Esophagus mucosa (tissue), 1 donor: Measurements from ENCODE around the gene SSRP1. TPM values are rescaled to one million over a fixed set of nuclear protein-coding genes. Genes with fewer than 3 reads are reported as not detected.

Source experiments
- ATAC-seq: fragments of 200-7000 bp; cut with Tn5 transposase; one replicate; pipeline ENCODE4 v1.9.1; 2020
- total RNA-seq: library from RNA; stranded (reverse); gene quantifications from one replicate; pipeline ENCODE4 v1.2.4, GENCODE V29; 2023
- donor health status: DM: yes; HTN: yes; CAD: no.

SSRP1 gene
- total RNA-seq, 1 donor from 2014 or later = 74.9 TPM

- ATAC-seq = no peak
Measured at GRCh38 chr11:57336111-57336666, 497 bp upstream of the SSRP1 start.

DNA sequence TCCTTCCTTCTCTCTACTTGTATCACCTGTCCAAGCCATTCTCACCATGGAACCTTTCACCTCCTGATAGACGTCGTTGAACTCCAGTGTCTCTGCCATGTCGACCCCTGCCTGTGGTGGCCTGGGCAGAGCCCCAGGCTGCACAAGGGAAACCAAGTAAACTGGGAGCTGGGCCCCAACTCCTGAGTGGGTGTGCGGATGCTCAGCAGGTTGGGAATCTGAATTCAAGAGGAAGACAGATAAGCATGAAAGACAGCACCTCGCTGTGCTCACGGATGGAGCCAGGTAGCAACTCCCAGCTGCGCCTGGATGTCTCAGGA, 709 bp downstream of the SSRP1 start:
- no peak for ATAC-seq

GRCh38 chr11:57332694-57333440, 2.8 kb downstream of the SSRP1 start:
- ATAC-seq = no peak

DNA sequence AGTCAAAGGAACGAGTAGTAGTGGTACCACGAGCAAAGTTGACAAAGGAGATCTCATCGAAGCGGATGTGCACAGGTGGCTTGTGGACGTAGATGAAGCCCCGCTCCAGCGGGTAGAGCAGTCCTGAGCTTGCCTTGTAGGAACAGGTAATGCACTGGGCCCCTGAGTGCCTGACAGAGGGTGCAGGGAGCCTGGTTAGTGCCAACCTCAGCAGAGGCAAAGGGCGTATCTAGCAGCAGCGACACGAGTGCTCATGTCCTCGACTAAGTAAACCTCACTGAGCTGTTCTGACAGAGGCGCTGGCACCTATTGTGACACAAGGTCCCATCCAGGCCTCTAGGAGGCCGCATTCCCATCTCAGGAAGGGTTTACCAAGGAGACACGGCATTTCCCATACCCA, 4.0 kb downstream of the SSRP1 start:
- no peak for ATAC-seq

DNA sequence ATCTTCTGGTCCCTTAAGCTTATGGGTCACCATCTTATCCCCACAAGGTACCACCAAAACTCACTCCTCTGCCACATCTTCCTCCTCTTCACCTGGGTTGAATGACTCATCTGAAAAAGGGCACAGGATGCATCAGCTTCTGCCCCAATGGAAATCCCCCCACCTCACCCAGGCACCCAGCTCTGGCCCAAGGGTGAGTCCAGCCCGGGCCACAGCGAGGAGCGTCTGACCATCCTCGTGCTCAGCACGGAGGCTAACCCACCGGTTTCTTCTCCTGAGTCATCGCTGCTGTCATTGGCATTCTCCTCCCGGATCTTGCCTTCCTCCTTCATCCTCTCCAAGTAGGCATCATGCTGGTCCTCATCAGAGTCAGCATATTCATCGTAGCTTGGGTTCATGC, 5.7 kb downstream of the SSRP1 start:
- ATAC-seq = no peak

DNA sequence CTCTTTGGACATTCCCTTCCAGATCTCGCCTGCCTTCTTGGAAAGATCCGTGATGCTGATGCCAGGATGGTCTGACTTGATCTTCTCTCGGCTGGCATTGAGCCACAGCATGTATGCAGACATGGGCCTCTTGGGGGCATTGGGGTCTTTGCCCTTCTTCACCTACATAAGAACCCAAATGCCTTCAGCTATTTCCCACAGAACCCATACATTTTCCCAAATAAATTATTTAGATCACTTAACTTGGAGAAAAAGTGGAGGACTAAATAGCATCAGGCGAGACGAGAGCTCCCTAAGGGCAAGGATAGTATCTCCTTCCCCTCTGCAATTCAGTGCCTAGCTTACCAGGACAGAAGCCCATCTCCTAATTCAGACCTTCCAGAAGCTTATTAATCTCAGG, 8.0 kb downstream of the SSRP1 start:
- no peak for ATAC-seq

DNA sequence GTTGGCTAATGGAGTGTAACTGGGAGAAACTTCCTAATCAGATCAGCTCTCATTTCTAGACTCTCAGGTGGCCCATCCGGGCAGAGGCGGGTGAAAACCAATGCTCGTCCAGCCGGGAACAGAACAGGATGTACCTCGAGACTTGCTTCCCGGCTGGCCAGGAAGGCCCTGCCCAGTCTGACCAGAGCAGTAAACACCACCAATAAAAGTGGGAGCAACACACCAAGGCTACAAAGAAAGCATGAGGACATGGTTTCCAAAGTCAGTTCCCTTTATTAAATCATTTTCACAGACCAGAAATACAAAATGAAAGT, 10.0 kb downstream of the SSRP1 start:
- no peak for ATAC-seq

GRCh38 chr11:57324886-57325734, 10.6 kb downstream of the SSRP1 start, which contains the start of gene TNKS1BP1:
TSS of gene TNKS1BP1 (minus strand) at chr11:57324952. CDS start at chr11:57321885, 3,067 bp downstream.
- peak; percentile 86 for ATAC-seq

GRCh38 chr11:57324154-57324885, 11.4 kb downstream of the SSRP1 start:
- ATAC-seq = no peak

DNA sequence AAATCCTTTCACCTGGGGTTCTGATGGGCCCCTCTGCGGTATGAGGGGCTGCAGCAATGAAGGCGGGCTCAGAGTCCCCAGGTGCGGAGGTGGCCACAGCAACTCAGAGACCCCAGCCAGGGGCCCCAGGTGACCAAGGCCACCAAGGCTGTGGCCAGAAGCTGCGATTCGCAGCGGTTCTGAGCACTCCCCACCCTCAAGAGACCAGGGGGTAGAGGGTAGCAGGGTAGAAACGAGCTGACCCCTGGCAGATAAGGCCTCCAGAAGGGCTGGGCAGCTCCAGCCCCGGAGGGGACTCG, 11.9 kb downstream of the SSRP1 start:
- no peak for ATAC-seq

- no peak for ATAC-seq
Measured at GRCh38 chr11:57323167-57323854, 12.4 kb downstream of the SSRP1 start.

GRCh38 chr11:57322256-57323166, 13.2 kb downstream of the SSRP1 start:
- peak; percentile 66 for ATAC-seq

DNA sequence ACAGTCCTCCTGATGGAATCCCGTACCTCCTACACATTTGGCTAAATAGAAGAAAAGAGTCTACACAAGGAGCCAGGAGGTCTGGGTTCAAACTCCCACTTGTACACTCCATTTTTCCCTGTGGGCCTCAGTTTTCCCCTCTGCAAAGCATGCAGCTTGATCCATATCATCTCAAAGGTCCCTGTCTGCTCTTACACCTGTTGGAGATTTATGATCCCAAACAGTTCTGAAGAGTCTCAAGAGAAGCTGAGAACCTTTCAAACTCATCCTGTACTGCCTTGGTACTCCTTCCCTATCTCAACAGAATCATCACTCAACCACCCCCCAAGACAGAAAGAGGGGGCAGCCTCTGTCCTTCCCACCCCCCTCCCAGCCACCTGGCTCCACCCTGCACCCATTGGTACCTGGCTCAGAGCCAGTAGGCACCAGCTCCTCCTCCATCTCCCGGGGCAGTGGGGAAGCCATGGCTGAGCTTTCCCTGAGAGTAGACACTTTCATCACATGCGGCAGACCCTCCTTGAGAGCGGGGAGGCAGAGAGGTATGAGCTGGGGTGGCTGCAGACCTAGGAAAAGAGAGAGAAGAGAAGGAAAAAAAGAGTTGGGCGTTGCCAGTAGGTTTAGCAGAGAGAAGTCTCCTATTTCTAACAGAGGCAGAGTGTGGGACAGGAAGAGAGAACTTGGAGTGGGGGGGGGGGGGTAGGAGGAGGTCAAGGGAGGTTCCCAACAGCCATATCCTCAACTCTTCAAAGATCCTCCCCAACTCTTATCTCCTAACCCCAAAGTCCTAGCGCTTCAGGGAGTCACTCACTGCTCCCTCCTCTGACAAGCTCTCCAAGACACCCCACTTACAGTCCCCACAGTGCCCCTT, 14.1 kb downstream of the SSRP1 start:
- peak; percentile 0 for ATAC-seq

DNA sequence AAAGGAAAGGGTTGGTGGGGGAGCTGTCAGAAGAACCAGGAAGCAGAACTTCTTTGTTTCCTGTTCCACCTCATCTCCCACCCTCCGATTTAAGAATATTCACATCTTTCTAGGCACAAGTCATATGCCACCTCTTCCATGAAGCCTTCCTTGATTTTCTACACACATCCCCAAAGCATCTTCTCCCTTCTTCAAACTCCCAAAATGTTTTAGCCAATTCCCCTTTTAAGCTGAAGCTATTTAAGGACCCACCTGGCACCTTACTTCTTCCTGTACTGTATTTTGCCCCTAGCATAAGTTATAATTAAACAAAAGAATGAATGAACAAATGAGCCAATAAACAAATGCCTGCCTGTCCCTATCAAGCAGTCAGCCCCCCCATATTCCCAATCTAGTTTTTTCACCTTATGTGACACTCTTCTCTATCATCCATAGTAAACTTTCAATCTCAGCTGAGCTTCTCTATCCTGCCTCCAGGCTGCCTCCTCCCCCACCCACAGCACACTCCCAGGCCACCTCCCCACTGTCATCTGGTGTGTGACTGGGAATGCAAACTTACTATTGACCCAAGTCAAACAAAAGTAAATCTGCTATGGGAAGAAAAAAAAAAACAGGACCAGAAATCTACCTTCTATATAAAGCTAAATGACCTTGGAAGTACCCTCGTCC, 14.8 kb downstream of the SSRP1 start:
- ATAC-seq = no peak

- no peak for ATAC-seq
Measured at GRCh38 chr11:57320067-57320718, 15.5 kb downstream of the SSRP1 start.

DNA sequence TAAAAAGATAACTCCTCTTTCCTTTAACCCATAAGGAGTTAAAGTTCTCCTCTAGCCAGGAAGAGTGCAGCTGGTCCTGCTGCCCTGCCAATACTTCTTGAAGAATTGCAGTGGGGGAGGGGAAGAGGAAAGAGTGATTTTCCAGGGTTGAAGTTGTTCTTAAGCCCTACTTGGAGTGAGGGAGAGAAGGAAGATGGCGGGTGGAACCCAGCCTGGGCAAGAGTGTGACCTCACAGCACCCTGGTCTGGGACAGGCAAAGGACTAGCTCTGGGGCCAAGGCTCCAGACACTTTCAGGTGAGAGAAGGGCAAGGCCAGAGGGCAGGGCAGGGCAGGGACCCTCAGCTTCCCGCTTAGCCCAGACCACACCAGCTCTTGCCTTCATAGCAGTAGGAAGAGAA, 17.5 kb downstream of the SSRP1 start:
- no peak for ATAC-seq

- ATAC-seq = no peak
Measured at GRCh38 chr11:57316017-57316416, 19.7 kb downstream of the SSRP1 start.

DNA sequence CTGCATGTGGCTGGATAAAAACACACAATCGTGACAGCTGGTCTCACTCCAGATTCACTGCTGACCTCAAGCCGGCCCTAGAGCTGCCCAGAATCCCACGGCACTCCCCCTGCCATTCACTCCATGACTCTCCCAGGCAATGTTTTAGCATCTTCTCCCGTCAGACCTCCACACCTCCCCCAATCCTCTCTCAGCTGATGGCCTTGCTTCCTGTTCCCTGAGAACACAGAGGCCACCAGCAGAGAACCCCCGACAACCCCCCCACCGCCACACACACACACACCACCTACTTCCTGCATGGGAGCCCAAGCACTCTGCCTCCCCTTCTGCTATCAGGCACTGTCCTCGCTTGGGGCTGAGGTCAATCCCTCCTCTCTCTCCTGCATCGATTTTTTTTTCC, 20.2 kb downstream of the SSRP1 start:
- ATAC-seq = no peak

DNA sequence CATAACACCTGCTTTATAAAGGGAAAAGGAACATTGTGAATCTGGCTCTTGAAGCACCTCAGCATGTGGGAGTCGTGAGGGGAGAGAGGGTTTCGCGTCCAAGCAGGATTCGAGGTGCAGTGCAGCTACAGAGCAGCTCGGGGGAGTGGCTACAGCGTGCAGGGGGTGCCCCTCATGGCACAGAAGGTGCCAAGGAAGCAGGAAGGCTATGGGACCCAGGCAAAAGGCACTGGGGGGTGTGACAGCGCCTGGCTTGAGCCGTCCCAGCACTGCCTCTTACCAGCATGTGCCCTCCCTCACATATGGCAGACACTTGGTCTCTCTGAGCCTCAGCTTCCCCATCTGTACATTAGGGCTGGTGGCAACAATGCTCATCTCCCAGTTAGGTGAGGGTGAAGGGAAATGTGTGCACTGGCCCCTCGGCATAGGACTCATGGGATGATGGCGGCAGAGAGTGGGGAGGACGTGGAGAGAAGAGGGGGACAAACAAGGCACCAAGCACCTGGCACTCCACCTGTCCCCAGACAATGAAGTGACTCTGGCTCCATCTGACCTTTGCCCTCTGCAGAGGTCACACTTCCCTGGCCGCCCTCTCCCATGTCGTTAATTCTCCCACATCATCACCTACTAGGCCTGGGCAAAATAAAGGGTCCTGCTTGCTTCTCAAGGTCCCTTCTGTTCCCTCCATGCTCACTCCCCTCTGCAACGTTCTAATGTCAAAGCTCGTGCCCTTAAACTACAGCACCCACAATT, 21.3 kb downstream of the SSRP1 start:
- no peak for ATAC-seq
